Esophagus squamous epithelium (tissue), 5 donors: ENCODE measurements around the gene ANO10. TPM values are rescaled to one million over a fixed set of nuclear protein-coding genes. Genes with fewer than 3 reads are reported as not detected.

Experiments
- DNase-seq: peaks from one replicate; lab custom pipeline; 2025; lab: John Stamatoyannopoulos, UW
- H3K27ac ChIP-seq, 4 donors: fragments of 200-600 bp; sonication (generic); one replicate each; pipeline ENCODE4 v1.5.1; 2016 to 2019; ENCODE audit warnings: mild to moderate bottlenecking in 1 of 4
- H3K27me3 ChIP-seq, 4 donors: fragments of 200-600 bp; sonication (generic); 1 replicate in 3 of 4; 2 replicates in 1 of 4; pipeline versions ENCODE4 v1.5.1 to v1.6.0; 2017 to 2021; ENCODE audit warnings: antibody characterized with exemption in 1 of 4
- H3K36me3 ChIP-seq, 3 donors: fragments of 200-600 bp; sonication (generic); one replicate each; pipeline ENCODE4 v1.5.1; 2016 to 2019
- H3K4me1 ChIP-seq, 3 donors: fragments of 200-600 bp; sonication (generic); one replicate each; pipeline ENCODE4 v1.5.1; 2017 to 2019
- H3K4me3 ChIP-seq, 4 donors: fragments of 200-600 bp; sonication (generic); 1 replicate in 3 of 4; 2 replicates in 1 of 4; pipeline ENCODE4 v1.5.1; 2016 to 2019; ENCODE audit warnings: mild to moderate bottlenecking in 2 of 4, moderate library complexity in 1 of 4
- H3K9me3 ChIP-seq, 3 donors: fragments of 200-600 bp; sonication (generic); one replicate each; pipeline ENCODE4 v1.5.1; 2016 to 2019
- CTCF ChIP-seq, 6 experiments: fragments of 450-650 bp in 4 of 6; fragments of 200-600 bp in 2 of 6; sonication (generic) in 2 of 6; IDR thresholded peaks; one replicate each; pipeline ENCODE4 v1.5.1; 2016 to 2019; ENCODE audit warnings: antibody characterized with exemption in 6 of 6, mild to moderate bottlenecking in 4 of 6, moderate library complexity in 4 of 6
- POLR2A ChIP-seq, 4 donors: fragments of 450-650 bp; IDR thresholded peaks; one replicate each; pipeline ENCODE4 v1.6.1; 2017; ENCODE audit warnings: antibody characterized with exemption in 4 of 4, mild to moderate bottlenecking in 4 of 4, moderate library complexity in 3 of 4
- WGBS, 2 donors: methylation state at CpG; one replicate each; pipeline ENCODE4 v1.1.5; 2018; 5-methylcytosine and 5-hydroxymethylcytosine counted together
- intact Hi-C: fragments of 100-400 bp; cut with DNase I; formaldehyde crosslinking; loops from one replicate; pipeline ENCODE4 v1.15.0; 2022
- total RNA-seq, 4 donors: library from RNA; depleted of rRNA; stranded (reverse); fragments of >200 nt; gene quantifications; one replicate each; pipeline ENCODE4 v1.1.0, GENCODE V29; 2016
- donor health status: DM: yes; HTN: yes; CAD: no.

ANO10 gene
- total RNA-seq, 4 donors from 2014 or later = 18.5 to 22.3 (median 20.3) TPM

- no peak for DNase-seq
Observed at GRCh38 chr3:43531835-43532234, 90.0 kb downstream of the ANO10 start.

GRCh38 chr3:43528498-43529099, 93.2 kb downstream of the ANO10 start:
- intact Hi-C loops = no loop called here
- H3K36me3 ChIP-seq = peaks cover 0 to 4% (median 0%) of the 10 kb centered on the region in 3 donors
- no peak overlapping the region for H3K27ac ChIP-seq
- no peaks in the 10 kb centered on the region for H3K9me3 ChIP-seq
- no peaks in the 10 kb centered on the region for H3K27me3 ChIP-seq
- TF ChIP-seq POLR2A (IDR thresholded peaks at IDR 0.05) = no peak
- TF ChIP-seq CTCF (IDR thresholded peaks at IDR 0.05) = no peak
- no peaks in the 10 kb centered on the region for H3K4me1 ChIP-seq
- DNase-seq = no peak
- H3K4me3 ChIP-seq = no peak overlapping the region

More at GRCh38 chr3:43531835-43532234, 90.0 kb downstream of the ANO10 start:
- TF ChIP-seq CTCF (IDR thresholded peaks at IDR 0.05) (no peak), POLR2A (IDR thresholded peaks at IDR 0.05) (no peak)
- no peaks in the 10 kb centered on the region for H3K9me3 ChIP-seq
- intact Hi-C loops = no loop called here
- H3K27me3 ChIP-seq = no peaks in the 10 kb centered on the region
- 74 to 100% methylated on average over 2 to 3 of the region's 3 CpGs for WGBS, 2 donors
- H3K27ac ChIP-seq = no peak overlapping the region
- H3K4me3 ChIP-seq = no peak overlapping the region
- peaks cover 0 to 4% (median 0%) of the 10 kb centered on the region in 3 donors for H3K36me3 ChIP-seq
- H3K4me1 ChIP-seq = no peaks in the 10 kb centered on the region

- intact Hi-C loops = no loop called here
- Histone ChIP-seq H3K36me3 (peaks cover 0 to 4% (median 0%) of the 10 kb centered on the region in 3 donors), H3K4me3 (no peak overlapping the region), H3K4me1 (no peaks in the 10 kb centered on the region), H3K27ac (no peak overlapping the region), H3K9me3 (no peaks in the 10 kb centered on the region), H3K27me3 (no peaks in the 10 kb centered on the region)
- TF ChIP-seq POLR2A (IDR thresholded peaks at IDR 0.05) (no peak), CTCF (IDR thresholded peaks at IDR 0.05) (no peak)
- no peak for DNase-seq
Observed at GRCh38 chr3:43526956-43527355, 94.9 kb downstream of the ANO10 start.

- intact Hi-C loops = no loop called here
Observed at GRCh38 chr3:43525941-43526607, 95.7 kb downstream of the ANO10 start.

More at GRCh38 chr3:43525941-43526607, 95.7 kb downstream of the ANO10 start:
- TF ChIP-seq POLR2A (IDR thresholded peaks at IDR 0.05) (no peak), CTCF (IDR thresholded peaks at IDR 0.05) (no peak)
- Histone ChIP-seq H3K27me3 (no peaks in the 10 kb centered on the region), H3K9me3 (no peaks in the 10 kb centered on the region), H3K4me1 (no peaks in the 10 kb centered on the region), H3K27ac (no peak overlapping the region), H3K36me3 (peaks cover 0 to 4% (median 0%) of the 10 kb centered on the region in 3 donors), H3K4me3 (no peak overlapping the region)
- DNase-seq = no peak
- 44 to 66% methylated on average over 4 of the region's 4 CpGs for WGBS, 2 donors
